Smooth muscle cell (in vitro differentiated cells): Measurements from ENCODE around the gene ABI2. TPM values are rescaled to one million over a fixed set of nuclear protein-coding genes. Genes with fewer than 3 reads are reported as not detected.
A peak's percentile ranks its signal among the peaks of the same experiment; 100 is the strongest.
"Not testable (repeated sequence)": the region's sequence is repeated elsewhere in the genome, so short reads cannot be mapped to it uniquely, and the experiment has no call there.

Experiments
- DNase-seq: peaks from one replicate; lab custom pipeline; 2025; ENCODE audit not compliant: unreplicated experiment; lab: John Stamatoyannopoulos, UW
- H2AFZ ChIP-seq: fragments of 200-600 bp; sonication (generic); 2 replicates; pipeline ENCODE4 v1.6.0; 2016; ENCODE audit warnings: antibody characterized with exemption, low read depth, mild to moderate bottlenecking
- H3F3A ChIP-seq: fragments of 200-600 bp; sonication (generic); 2 replicates; pipeline ENCODE4 v1.6.0; 2017; ENCODE audit warnings: antibody characterized with exemption, low read depth
- H3K27ac ChIP-seq: fragments of 200-600 bp; sonication (generic); 2 replicates; pipeline ENCODE4 v1.5.1; 2016; ENCODE audit warnings: low read depth, mild to moderate bottlenecking
- H3K27me3 ChIP-seq: fragments of 200-600 bp; sonication (generic); 2 replicates; pipeline ENCODE4 v1.6.1; 2016; ENCODE audit warnings: low read depth, mild to moderate bottlenecking
- H3K36me3 ChIP-seq: fragments of 200-600 bp; sonication (generic); 2 replicates; pipeline ENCODE4 v1.5.1; 2016; ENCODE audit warnings: low read depth
- H3K4me1 ChIP-seq: fragments of 200-600 bp; sonication (generic); 2 replicates; pipeline ENCODE4 v1.5.1; 2016; ENCODE audit warnings: low read depth
- H3K4me2 ChIP-seq: fragments of 200-600 bp; sonication (generic); 2 replicates; pipeline ENCODE4 v1.6.0; 2016; ENCODE audit warnings: mild to moderate bottlenecking
- H3K4me3 ChIP-seq: fragments of 200-600 bp; sonication (generic); 2 replicates; pipeline ENCODE4 v1.5.1; 2016; ENCODE audit warnings: mild to moderate bottlenecking
- H3K79me2 ChIP-seq: fragments of 200-600 bp; sonication (generic); 2 replicates; pipeline ENCODE4 v1.6.0; 2016; ENCODE audit warnings: low read depth, mild to moderate bottlenecking
- H3K9ac ChIP-seq: fragments of 200-600 bp; sonication (generic); 2 replicates; pipeline ENCODE4 v1.6.0; 2016; ENCODE audit warnings: low read depth
- H3K9me3 ChIP-seq: fragments of 200-600 bp; sonication (generic); replicated peaks from 2 replicates; pipeline ENCODE4 v1.5.1; 2016; ENCODE audit warnings: low read depth
- H4K20me1 ChIP-seq: fragments of 200-600 bp; sonication (generic); 2 replicates; pipeline ENCODE4 v1.6.0; 2016; ENCODE audit warnings: low read depth
- CTCF ChIP-seq: fragments of 200-600 bp; sonication (generic); IDR thresholded peaks from 2 replicates; pipeline ENCODE4 v1.5.1; 2017; ENCODE audit warnings: borderline replicate concordance, mild to moderate bottlenecking, antibody characterized with exemption; ENCODE audit not compliant: insufficient read depth, poor library complexity, severe bottlenecking
- WGBS: methylation state at CpG from one replicate; pipeline ENCODE4 v1.1.7; 2016; ENCODE audit warnings: low lambda C conversion rate; 5-methylcytosine and 5-hydroxymethylcytosine counted together
- polyA plus RNA-seq: library from polyadenylated mRNA; unstranded; fragments of >200 nt; fragmentation: Nextera tagmentation; extraction: Ambion mirVana; gene quantifications from 2 replicates; pipeline ENCODE4 v1.2.1, GENCODE V29; 2016
- total RNA-seq: library from RNA; depleted of rRNA; stranded (reverse); fragments of >200 nt; gene quantifications from 2 replicates; pipeline ENCODE4 v1.2.3, GENCODE V29; 2014

Gene ABI2
- total and polyA plus RNA-seq, 2 experiments from 2014 or later: 25.5 to 34.2 TPM

GRCh38 chr2:203427061-203427460 is 98.9 kb downstream of the ABI2 start:
- Histone ChIP-seq H3K4me1 (no peaks in the 10 kb centered on the region), H3K9me3 (no peaks in the 10 kb centered on the region), H3K4me2 (no peak overlapping the region), H3K4me3 (no peak overlapping the region), H3K9ac (no peak overlapping the region), H3F3A (no peaks in the 10 kb centered on the region), H3K27ac (peak overlapping the region; percentile 1), H2AFZ (no peak overlapping the region), H3K27me3 (no peaks in the 10 kb centered on the region), H3K36me3 (no peaks in the 10 kb centered on the region), H3K79me2 (no peaks in the 10 kb centered on the region), H4K20me1 (peaks cover 4% of the 10 kb centered on the region)
- no peak for DNase-seq
- TF ChIP-seq CTCF: no peak
- WGBS: 74% methylated on average over 2 of the region's 2 CpGs

- H3K27me3 ChIP-seq, DNase-seq, H2AFZ ChIP-seq, H3K4me1 ChIP-seq, H3K9me3 ChIP-seq, H3K36me3 ChIP-seq, H3K9ac ChIP-seq, H3K4me3 ChIP-seq, H3K79me2 ChIP-seq, H3K27ac ChIP-seq, H3F3A ChIP-seq, H3K4me2 ChIP-seq: not testable (repeated sequence)
- WGBS: 98% methylated on average over 4 of the region's 4 CpGs
- peaks cover 13% of the 10 kb centered on the region for H4K20me1 ChIP-seq
Measured at GRCh38 chr2:203429643-203430042, 101.4 kb downstream of the ABI2 start.

- no peaks in the 10 kb centered on the region for H3F3A ChIP-seq
- no peak overlapping the region for H2AFZ ChIP-seq
- H3K9ac ChIP-seq: no peak overlapping the region
- peaks cover 19% of the 10 kb centered on the region for H4K20me1 ChIP-seq
- 99% methylated on average over 5 of the region's 5 CpGs for WGBS
- peak overlapping the region; percentile 12 for H3K27ac ChIP-seq
- no peak overlapping the region for H3K4me2 ChIP-seq
- no peaks in the 10 kb centered on the region for H3K36me3 ChIP-seq
- DNase-seq: no peak
- no peak for TF ChIP-seq CTCF
- H3K27me3 ChIP-seq: no peaks in the 10 kb centered on the region
- H3K79me2 ChIP-seq: peaks cover 7% of the 10 kb centered on the region
- H3K4me1 ChIP-seq: no peaks in the 10 kb centered on the region
- H3K9me3 ChIP-seq: no peaks in the 10 kb centered on the region
- H3K4me3 ChIP-seq: no peak overlapping the region
Measured at GRCh38 chr2:203431391-203432185, 103.4 kb downstream of the ABI2 start.

GRCh38 chr2:203432811-203433210 is 104.6 kb downstream of the ABI2 start:
- H3K9me3 ChIP-seq: no peaks in the 10 kb centered on the region
- no peak overlapping the region for H3K9ac ChIP-seq
- no peak for DNase-seq
- peaks cover 7% of the 10 kb centered on the region for H3K79me2 ChIP-seq
- no peaks in the 10 kb centered on the region for H3K4me1 ChIP-seq
- no peak overlapping the region for H2AFZ ChIP-seq
- H3K27ac ChIP-seq: no peak overlapping the region
- H4K20me1 ChIP-seq: peaks cover 30% of the 10 kb centered on the region
- H3K4me2 ChIP-seq: no peak overlapping the region
- TF ChIP-seq CTCF: no peak
- peaks cover 2% of the 10 kb centered on the region for H3F3A ChIP-seq
- no peaks in the 10 kb centered on the region for H3K36me3 ChIP-seq
- H3K27me3 ChIP-seq: no peaks in the 10 kb centered on the region
- 99% methylated on average over 6 of the region's 6 CpGs for WGBS
- H3K4me3 ChIP-seq: no peak overlapping the region
